ENCODE results near the gene CHCHD3. TPM values are rescaled to one million over a fixed set of nuclear protein-coding genes. Genes with fewer than 3 reads are reported as not detected.
A peak's percentile ranks its signal among the peaks of the same experiment; 100 is the strongest.

CHCHD3 gene
- total RNA-seq, 4 donors from 2014 or later, result 27.9 to 39.0 (median 34.5) TPM

DNA sequence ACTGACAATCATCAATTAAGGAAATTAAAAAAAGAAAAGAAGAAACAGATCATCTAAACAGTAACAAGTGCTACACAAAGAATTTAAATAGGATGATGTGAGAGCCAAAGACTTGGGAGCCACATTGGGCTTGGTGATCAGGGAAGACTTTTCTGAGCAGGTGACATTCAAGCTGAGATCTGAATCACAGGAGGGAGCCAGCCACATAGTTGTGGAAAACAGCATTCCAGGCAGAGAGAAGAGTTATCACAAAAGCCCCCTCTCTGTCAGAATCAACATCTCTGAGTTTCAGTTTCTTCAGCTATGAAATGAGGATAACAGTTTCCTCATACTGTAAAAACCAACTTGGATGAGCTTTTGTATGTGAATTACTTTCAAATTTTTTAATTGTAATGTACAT is 336.4 kb downstream of the CHCHD3 start:
- TF ChIP-seq POLR2A (IDR thresholded peaks at IDR 0.05), result no peak
- no peak for TF ChIP-seq CTCF (IDR thresholded peaks at IDR 0.05)
- intact Hi-C loops (cut with DNase I; ENCODE audit: low total_unique reads), result no loop called here
- no peak for DNase-seq (ENCODE audit: low spot score in 2 of 2)
- H3K4me3 ChIP-seq (ENCODE audit: low read depth, poor library complexity, severe bottlenecking), result no peak overlapping the region

GRCh38 chr7:132743974-132744373 is 337.9 kb downstream of the CHCHD3 start:
- no peak for DNase-seq (ENCODE audit: low spot score in 2 of 2)
- 75 to 83% methylated on average over 2 of the region's 2 CpGs for WGBS, 2 donors
- no peak overlapping the region for H3K4me3 ChIP-seq (ENCODE audit: low read depth, poor library complexity, severe bottlenecking)
- TF ChIP-seq POLR2A (IDR thresholded peaks at IDR 0.05) (no peak), CTCF (IDR thresholded peaks at IDR 0.05) (no peak)
- intact Hi-C loops (cut with DNase I; ENCODE audit: low total_unique reads), result no loop called here

DNA sequence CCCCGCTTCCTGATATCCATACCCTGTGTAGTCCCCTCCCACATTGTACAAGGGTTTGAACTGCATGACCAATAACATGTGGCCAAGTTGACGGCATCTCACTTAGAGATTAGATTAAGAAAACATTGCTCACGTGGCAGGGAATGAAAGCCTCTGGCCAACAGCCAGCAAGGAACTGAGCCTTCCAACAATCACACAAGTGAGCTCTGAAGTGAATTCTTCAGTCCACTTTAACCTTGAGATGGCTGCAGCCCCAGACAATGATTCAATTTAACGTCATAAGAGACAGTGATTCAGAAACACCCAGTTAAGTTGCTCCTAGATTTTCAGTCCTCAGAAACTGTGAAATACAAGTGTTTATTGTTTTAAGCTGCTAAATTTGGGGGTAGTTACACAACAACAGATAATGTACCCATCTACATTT is 339.7 kb downstream of the CHCHD3 start:
- H3K4me3 ChIP-seq (ENCODE audit: low read depth, poor library complexity, severe bottlenecking), result no peak overlapping the region
- 35 to 49% methylated on average over 4 of the region's 4 CpGs for WGBS, 2 donors
- DNase-seq (ENCODE audit: low spot score in 2 of 2), result no peak
- intact Hi-C loops (cut with DNase I; ENCODE audit: low total_unique reads), result no loop called here
- TF ChIP-seq CTCF (IDR thresholded peaks at IDR 0.05) (no peak), POLR2A (IDR thresholded peaks at IDR 0.05) (no peak)

- no peak for DNase-seq (ENCODE audit: low spot score in 2 of 2)
- WGBS, 2 donors, result 73 to 74% methylated on average over 5 of the region's 5 CpGs
- H3K4me3 ChIP-seq (ENCODE audit: low read depth, poor library complexity, severe bottlenecking), result no peak overlapping the region
- intact Hi-C loops (cut with DNase I; ENCODE audit: low total_unique reads), result no loop called here
- TF ChIP-seq CTCF (IDR thresholded peaks at IDR 0.05) (no peak), POLR2A (IDR thresholded peaks at IDR 0.05) (no peak)
Measured at GRCh38 chr7:132740176-132740575, 341.7 kb downstream of the CHCHD3 start.

GRCh38 chr7:132739271-132739955 is 342.5 kb downstream of the CHCHD3 start:
- DNase-seq (ENCODE audit: low spot score in 2 of 2), result peak in 1 of 2 donors; percentile 36
- intact Hi-C loops (cut with DNase I; ENCODE audit: low total_unique reads), result no loop called here
- 23 to 25% methylated on average over 5 of the region's 5 CpGs for WGBS, 2 donors
- no peak overlapping the region for H3K4me3 ChIP-seq (ENCODE audit: low read depth, poor library complexity, severe bottlenecking)
- TF ChIP-seq CTCF (IDR thresholded peaks at IDR 0.05), result no peak
- no peak for TF ChIP-seq POLR2A (IDR thresholded peaks at IDR 0.05)

DNA sequence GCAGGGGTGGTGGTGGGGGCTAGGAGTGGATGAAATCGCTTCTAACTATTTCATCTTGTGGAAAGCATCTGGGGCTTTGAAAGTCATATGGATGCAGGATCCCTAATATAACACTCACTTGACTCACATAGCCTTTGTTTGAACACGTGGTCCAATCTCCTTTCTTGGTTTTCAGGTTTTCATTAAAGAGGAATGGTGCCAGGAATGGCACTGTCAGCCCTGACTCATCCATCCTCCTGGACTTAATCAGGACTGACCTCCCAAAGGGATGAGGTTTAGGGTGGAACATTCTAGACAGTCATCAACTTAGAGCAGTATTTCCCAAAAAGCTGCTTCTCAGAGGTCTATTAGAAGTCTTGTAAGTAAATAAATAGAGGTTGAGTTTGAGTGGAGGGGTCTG is 343.6 kb downstream of the CHCHD3 start:
- TF ChIP-seq POLR2A (IDR thresholded peaks at IDR 0.05) (no peak), CTCF (IDR thresholded peaks at IDR 0.05) (no peak)
- intact Hi-C loops (cut with DNase I; ENCODE audit: low total_unique reads), result no loop called here
- 47 to 63% methylated on average over 2 of the region's 2 CpGs for WGBS, 2 donors
- H3K4me3 ChIP-seq (ENCODE audit: low read depth, poor library complexity, severe bottlenecking), result no peak overlapping the region
- no peak for DNase-seq (ENCODE audit: low spot score in 2 of 2)

All from lower leg skin (tissue), 4 donors.